CD4-positive, alpha-beta T cell treated with Interleukin-6 at 100 ng/mL for 8 hours (primary cell): ENCODE results near the gene FAM83E.

Experiments
- DNase-seq: peaks from one replicate; pipeline ENCODE4 v3.0.0-alpha.2; 2020; ENCODE audit warnings: mixed read lengths, low spot score

The FAM83E gene

DNA sequence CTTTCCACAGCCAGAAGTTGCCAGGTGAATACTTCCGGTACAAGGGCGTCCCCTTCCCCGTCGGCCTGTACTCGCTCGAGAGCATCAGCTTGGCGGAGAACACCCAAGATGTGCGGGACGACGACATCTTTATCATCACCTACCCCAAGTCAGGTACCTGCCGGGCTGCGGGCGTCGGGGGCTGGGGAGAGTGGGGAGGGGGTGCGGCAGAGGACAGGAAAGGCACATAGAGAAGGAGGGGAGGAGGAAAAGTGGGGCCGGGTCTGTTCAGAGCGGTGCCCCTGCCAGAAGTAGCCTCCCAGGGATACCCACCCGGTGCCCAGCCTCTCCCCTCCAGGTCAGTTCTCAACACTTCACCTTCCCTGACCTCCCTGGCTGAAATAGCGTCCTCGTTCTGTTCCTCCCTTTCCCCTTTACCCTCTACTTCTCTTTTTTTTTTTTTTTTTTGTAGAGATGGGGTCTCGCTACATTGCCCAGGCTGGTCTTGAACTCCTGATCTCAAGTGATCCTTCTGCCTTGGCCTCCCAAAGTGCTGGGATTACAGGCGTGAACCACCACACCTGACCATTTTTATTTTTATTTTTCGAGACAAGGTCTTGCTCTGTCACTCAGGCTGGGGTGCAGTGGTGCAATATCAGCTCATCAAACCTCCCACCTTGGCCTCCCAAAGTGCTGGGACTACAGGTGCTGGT lies 38.8 kb downstream of the FAM83E start:
- no peak for DNase-seq

GRCh38 chr19:48573163-48573505 lies 41.7 kb downstream of the FAM83E start:
- no peak for DNase-seq

DNA sequence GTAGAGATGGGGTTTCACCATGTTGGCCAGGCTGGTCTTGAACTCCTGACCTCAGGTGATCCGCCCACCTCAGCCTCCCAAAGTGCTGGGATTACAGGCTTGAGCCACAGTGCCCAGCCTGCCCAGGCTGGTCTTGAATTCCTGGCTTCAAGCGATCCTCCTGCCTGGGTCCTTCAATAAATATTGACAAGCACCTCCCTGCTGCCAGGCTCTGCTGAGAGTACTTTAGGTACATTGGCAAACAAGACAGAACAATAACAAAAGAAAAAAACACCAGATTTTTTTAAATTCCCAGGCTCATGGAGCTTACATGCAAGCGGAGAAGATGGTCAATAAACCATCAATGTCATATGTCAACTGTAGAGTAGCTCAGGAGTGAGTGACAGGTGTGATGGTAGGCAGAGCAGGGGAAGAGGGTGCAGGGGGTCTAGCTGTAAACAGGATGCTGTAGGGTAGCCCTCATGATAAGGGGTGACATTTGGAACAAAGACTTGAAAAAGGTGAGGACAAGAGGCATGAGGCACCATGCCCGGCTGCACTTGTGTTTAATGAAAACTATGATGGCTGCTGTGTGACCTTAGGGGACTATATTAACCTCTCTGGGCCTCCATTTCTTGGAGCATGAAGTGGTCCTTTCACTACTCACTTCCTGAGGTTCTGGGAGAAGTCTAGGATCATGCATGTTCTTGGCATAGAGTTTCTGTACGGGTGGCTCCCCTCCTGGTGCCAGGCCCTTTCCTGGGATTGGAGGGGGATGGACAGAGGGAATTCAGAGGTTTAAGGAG lies 43.3 kb downstream of the FAM83E start:
- DNase-seq = no peak

- DNase-seq = no peak
These were observed 45.1 kb downstream of the FAM83E start for GRCh38 chr19:48569814-48570213.

- DNase-seq = no peak
These were observed 46.5 kb downstream of the FAM83E start for GRCh38 chr19:48568345-48568886.

DNA sequence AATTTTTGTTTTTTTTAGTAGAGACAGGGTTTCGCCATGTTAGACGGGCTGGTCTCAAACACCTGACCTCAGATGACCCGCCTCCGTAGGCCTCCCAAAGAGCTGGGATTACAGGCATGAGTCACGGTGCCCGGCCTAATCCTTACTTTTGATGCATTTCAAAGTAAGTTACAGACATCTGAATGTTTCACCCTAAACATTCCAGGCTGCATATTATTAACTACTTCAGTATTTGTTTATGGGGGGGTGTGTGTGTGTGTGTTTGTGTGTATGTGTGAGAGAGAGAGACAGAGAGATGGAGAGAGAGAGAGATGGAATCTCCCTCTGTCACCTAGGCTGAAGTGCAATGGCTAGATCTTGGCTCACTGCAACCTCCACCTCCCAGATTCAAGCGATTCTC lies 49.8 kb downstream of the FAM83E start:
- DNase-seq = no peak
